ENCODE data around the gene MUC4.

DNA sequence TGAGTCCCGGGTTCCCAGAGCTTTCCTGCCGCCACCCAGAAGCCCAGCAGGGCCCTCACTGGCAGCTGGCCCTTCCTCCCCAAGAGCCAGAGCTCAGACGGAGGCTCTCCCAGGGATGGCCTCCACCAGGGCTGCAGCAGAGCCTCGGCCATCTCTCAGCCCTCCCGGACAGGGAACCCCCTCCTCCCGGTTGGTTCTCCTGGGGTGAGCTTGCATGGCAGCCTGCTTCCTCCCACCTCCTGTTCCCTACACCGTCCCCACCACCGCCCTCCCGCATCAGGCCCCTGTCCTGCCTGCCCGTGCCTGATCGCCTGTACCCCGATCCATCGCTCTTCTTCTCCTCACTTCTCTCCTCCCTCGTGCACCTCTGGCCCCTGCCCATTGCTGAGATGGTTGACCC lies 24.1 kb upstream of the MUC4 start:
- TF ChIP-seq, protein P1, sequence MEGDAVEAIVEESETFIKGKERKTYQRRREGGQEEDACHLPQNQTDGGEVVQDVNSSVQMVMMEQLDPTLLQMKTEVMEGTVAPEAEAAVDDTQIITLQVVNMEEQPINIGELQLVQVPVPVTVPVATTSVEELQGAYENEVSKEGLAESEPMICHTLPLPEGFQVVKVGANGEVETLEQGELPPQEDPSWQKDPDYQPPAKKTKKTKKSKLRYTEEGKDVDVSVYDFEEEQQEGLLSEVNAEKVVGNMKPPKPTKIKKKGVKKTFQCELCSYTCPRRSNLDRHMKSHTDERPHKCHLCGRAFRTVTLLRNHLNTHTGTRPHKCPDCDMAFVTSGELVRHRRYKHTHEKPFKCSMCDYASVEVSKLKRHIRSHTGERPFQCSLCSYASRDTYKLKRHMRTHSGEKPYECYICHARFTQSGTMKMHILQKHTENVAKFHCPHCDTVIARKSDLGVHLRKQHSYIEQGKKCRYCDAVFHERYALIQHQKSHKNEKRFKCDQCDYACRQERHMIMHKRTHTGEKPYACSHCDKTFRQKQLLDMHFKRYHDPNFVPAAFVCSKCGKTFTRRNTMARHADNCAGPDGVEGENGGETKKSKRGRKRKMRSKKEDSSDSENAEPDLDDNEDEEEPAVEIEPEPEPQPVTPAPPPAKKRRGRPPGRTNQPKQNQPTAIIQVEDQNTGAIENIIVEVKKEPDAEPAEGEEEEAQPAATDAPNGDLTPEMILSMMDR (IDR thresholded peaks at IDR 0.05), result no peak
- no peak for TF ChIP-seq POLR2A (IDR thresholded peaks at IDR 0.05)

Measured in Peyer's patch (tissue), 4 donors.